Activated B cell treated with CpG ODN at 0.5 μM for 24 hours (primary cell): ENCODE data around the gene ADAM12. TPM values are rescaled to one million over a fixed set of nuclear protein-coding genes. Genes with fewer than 3 reads are reported as not detected.

ENCODE experiments used
- ATAC-seq: fragments of 200-7000 bp; cut with Tn5 transposase; one replicate; pipeline ENCODE4 v1.10.0; 2021; ENCODE audit warnings: low read depth, mild to moderate bottlenecking, moderate library complexity
- CTCF ChIA-PET: fragments of 350-600 bp; sonication (Branson Sonifier 250); formaldehyde crosslinking; loops from one replicate; lab custom pipeline; 2021; ENCODE audit warnings: antibody characterized with exemption; lab: Charles Lee
- POLR2A ChIA-PET: fragments of 350-600 bp; sonication (Branson Sonifier 250); formaldehyde crosslinking; loops from one replicate; lab custom pipeline; 2021; ENCODE audit warnings: antibody characterized with exemption; lab: Charles Lee
- DNase-seq: peaks from one replicate; pipeline ENCODE4 v3.0.0; 2022
- H3K27ac Mint-ChIP-seq: one replicate; pipeline ENCODE4 v1.8.0; 2020; ENCODE audit warnings: mixed read lengths
- H3K27me3 Mint-ChIP-seq: one replicate; pipeline ENCODE4 v1.8.0; 2021; ENCODE audit warnings: mixed read lengths
- H3K36me3 Mint-ChIP-seq: one replicate; pipeline ENCODE4 v1.8.0; 2021; ENCODE audit warnings: low read depth, mixed read lengths
- H3K4me1 Mint-ChIP-seq: one replicate; pipeline ENCODE4 v1.8.0; 2021; ENCODE audit warnings: mixed read lengths
- H3K4me3 Mint-ChIP-seq: one replicate; pipeline ENCODE4 v1.8.0; 2020; ENCODE audit warnings: mild to moderate bottlenecking, mixed read lengths
- H3K9me3 Mint-ChIP-seq: one replicate; pipeline ENCODE4 v1.8.0; 2020; ENCODE audit warnings: mixed read lengths
- intact Hi-C: fragments of 100-400 bp; cut with micrococcal nuclease; formaldehyde crosslinking; loops from one replicate; pipeline ENCODE4 v1.15.1; 2024
- total RNA-seq: library from RNA; stranded (reverse); gene quantifications from 2 replicates; pipeline ENCODE4 v1.2.3, GENCODE V29; 2022
- TF ChIP-seq, protein P1 (sequence below): fragments of 200-600 bp; IDR thresholded peaks from one replicate; pipeline ENCODE4 v1.8.0; 2022; ENCODE audit warnings: antibody characterized with exemption, mild to moderate bottlenecking

Gene ADAM12
- total RNA-seq, 1 donor from 2014 or later: 0.84 TPM

DNA sequence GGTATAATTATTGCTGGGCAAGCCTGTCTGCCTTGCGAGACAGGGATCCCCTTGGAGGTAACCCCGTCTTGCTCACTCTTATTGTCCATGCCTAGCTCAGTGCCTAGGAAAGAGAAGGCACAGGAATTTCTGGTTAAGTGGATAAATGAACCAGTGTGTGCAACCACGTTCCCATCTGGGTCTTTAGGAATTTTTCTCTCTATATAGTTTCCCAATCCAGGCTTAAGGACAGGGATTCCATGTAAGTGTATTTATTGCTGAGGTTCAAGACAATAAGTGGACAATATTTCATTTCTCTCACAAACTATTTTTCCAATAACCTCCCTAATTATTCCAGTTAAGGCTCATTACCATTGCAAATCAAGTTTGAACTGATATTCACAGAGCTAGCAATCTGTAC is 8.9 kb upstream of the ADAM12 start:
- H3K9me3 Mint-ChIP-seq: peaks cover 3% of the 10 kb centered on the region
- no peak overlapping the region for H3K4me3 Mint-ChIP-seq
- H3K36me3 Mint-ChIP-seq: no peaks in the 10 kb centered on the region
- H3K4me1 Mint-ChIP-seq: no peaks in the 10 kb centered on the region
- ATAC-seq (no peak), DNase-seq (no peak)
- H3K27ac Mint-ChIP-seq: no peak overlapping the region
- intact Hi-C loops: no loop called here
- CTCF ChIA-PET: no interaction called here
- TF ChIP-seq, protein P1, sequence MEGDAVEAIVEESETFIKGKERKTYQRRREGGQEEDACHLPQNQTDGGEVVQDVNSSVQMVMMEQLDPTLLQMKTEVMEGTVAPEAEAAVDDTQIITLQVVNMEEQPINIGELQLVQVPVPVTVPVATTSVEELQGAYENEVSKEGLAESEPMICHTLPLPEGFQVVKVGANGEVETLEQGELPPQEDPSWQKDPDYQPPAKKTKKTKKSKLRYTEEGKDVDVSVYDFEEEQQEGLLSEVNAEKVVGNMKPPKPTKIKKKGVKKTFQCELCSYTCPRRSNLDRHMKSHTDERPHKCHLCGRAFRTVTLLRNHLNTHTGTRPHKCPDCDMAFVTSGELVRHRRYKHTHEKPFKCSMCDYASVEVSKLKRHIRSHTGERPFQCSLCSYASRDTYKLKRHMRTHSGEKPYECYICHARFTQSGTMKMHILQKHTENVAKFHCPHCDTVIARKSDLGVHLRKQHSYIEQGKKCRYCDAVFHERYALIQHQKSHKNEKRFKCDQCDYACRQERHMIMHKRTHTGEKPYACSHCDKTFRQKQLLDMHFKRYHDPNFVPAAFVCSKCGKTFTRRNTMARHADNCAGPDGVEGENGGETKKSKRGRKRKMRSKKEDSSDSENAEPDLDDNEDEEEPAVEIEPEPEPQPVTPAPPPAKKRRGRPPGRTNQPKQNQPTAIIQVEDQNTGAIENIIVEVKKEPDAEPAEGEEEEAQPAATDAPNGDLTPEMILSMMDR: no peak
- POLR2A ChIA-PET: no interaction called here
- peaks cover 8% of the 10 kb centered on the region for H3K27me3 Mint-ChIP-seq

DNA sequence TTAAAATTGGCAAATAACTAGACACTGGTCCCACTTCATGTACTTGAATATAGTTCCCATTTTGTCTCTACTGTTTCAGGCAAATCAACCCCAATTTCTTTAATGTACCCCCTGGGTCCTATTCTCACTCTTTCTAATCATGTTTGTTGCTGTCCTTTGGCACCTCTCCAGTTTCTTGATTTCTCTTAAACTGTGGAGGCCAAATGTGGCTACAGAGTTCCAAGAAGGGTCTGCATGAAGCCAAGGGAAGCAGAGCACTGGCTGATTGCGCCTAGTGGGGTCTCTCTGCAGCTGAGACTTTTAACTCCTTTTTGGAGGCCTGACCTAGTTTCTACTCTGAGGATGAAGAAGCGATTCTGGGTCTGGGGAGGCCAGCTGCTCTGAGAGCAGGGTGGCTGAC is 6.7 kb upstream of the ADAM12 start:
- no peak overlapping the region for H3K4me3 Mint-ChIP-seq
- DNase-seq: no peak
- peaks cover 3% of the 10 kb centered on the region for H3K9me3 Mint-ChIP-seq

DNA sequence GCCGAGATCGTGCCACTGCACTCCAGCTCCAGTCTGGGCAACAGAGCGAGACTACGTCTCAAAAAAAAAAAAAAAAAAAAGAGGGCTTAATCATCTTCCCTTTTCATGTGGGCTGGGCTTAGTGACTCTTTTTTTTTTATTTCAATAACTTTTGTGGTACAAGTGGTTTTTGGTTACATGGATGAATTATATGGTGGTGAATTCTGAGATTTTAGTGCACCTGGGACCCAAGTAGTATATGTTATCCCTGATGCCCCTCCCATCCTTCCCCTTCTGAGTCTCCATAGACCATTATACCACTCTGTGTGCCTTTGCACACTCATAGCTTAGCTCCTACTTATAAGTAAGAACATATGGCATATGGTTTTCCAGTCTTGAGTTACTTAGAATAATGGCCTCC is 4.8 kb upstream of the ADAM12 start:
- CTCF ChIA-PET: no interaction called here
- intact Hi-C loops: no loop called here
- H3K9me3 Mint-ChIP-seq: peaks cover 3% of the 10 kb centered on the region
- DNase-seq (no peak), ATAC-seq (no peak)
- H3K27ac Mint-ChIP-seq: no peak overlapping the region
- TF ChIP-seq, protein P1: no peak
- POLR2A ChIA-PET: no interaction called here
- no peak overlapping the region for H3K4me3 Mint-ChIP-seq
- H3K36me3 Mint-ChIP-seq: no peaks in the 10 kb centered on the region
- peaks cover 10% of the 10 kb centered on the region for H3K27me3 Mint-ChIP-seq
- no peaks in the 10 kb centered on the region for H3K4me1 Mint-ChIP-seq

More for the DNA sequence above, 6.7 kb upstream of the ADAM12 start:
- Mint-ChIP-seq H3K27ac (no peak overlapping the region), H3K27me3 (peaks cover 10% of the 10 kb centered on the region), H3K36me3 (no peaks in the 10 kb centered on the region), H3K4me1 (no peaks in the 10 kb centered on the region)
- ChIA-PET POLR2A (no interaction called here), CTCF (no interaction called here)
- intact Hi-C loops: no loop called here
- TF ChIP-seq, protein P1: no peak
- no peak for ATAC-seq

DNA sequence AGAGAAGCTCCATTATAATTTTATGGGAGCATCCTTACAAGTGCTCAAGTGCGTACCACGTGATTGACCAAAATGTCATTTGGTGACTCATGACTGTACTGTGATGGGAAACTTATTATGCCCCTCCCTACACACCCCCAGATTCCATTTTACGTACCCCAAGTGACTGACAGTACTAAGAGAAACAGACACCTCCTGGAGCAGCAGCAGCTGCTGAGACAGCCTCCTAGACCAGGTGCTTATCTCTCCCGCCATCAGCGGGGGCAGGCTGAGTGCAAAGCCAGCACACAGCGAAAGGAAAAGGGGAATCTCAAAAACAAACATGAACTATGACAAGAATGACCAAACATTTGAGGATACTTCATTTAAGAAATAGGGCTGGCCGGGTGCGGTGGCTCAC is 4.2 kb upstream of the ADAM12 start:
- H3K9me3 Mint-ChIP-seq: peaks cover 3% of the 10 kb centered on the region
- no peaks in the 10 kb centered on the region for H3K4me1 Mint-ChIP-seq
- H3K4me3 Mint-ChIP-seq: no peak overlapping the region
- no peak for DNase-seq
- intact Hi-C loops: no loop called here
- peaks cover 11% of the 10 kb centered on the region for H3K27me3 Mint-ChIP-seq
- H3K27ac Mint-ChIP-seq: no peak overlapping the region
- H3K36me3 Mint-ChIP-seq: no peaks in the 10 kb centered on the region
- CTCF ChIA-PET: no interaction called here
- TF ChIP-seq, protein P1: no peak
- POLR2A ChIA-PET: no interaction called here
- ATAC-seq: no peak

DNA sequence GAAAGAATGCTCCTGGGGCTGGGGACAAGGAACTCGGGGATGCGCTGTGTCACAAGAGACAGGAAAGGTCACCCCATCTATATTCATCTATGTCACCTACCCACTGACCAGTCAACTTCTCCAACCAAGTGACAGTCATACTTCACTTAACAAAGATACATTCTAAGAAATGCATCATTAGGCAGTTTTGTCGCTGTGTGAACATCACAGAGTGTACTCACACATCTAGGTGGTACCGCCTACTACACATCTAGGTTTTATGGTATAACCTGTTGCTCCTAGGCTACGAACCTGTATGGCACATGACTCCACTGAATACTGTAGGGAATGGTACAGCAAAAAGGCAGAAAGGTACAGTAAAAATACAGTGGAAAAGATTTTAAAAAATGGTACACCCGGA is 3.8 kb upstream of the ADAM12 start:
- ChIA-PET CTCF (no interaction called here), POLR2A (no interaction called here)
- no peak for DNase-seq
- H3K27ac Mint-ChIP-seq: no peak overlapping the region
- no peak for ATAC-seq
- H3K9me3 Mint-ChIP-seq: peaks cover 3% of the 10 kb centered on the region
- H3K36me3 Mint-ChIP-seq: no peaks in the 10 kb centered on the region
- H3K4me3 Mint-ChIP-seq: no peak overlapping the region
- TF ChIP-seq, protein P1: no peak
- peaks cover 15% of the 10 kb centered on the region for H3K27me3 Mint-ChIP-seq
- intact Hi-C loops: no loop called here
- H3K4me1 Mint-ChIP-seq: peaks cover 2% of the 10 kb centered on the region
